Muscle layer of colon (tissue), 2 donors: ENCODE measurements around the gene FXYD5.
"Not testable (repeated sequence)": the region's sequence is repeated elsewhere in the genome, so short reads cannot be mapped to it uniquely, and the experiment has no call there.

Experiments
- H3K27ac ChIP-seq: one replicate; pipeline ENCODE4 v1.7.0; 2013; ENCODE audit warnings: low read depth, mild to moderate bottlenecking, low read length, moderate library complexity
- H3K27me3 ChIP-seq, 2 donors: one replicate each; pipeline ENCODE4 v1.7.0; 2013; ENCODE audit warnings: low read length in 2 of 2, mild to moderate bottlenecking in 2 of 2; ENCODE audit not compliant: insufficient read depth in 2 of 2, control insufficient read depth in 1 of 2
- H3K36me3 ChIP-seq: one replicate; pipeline ENCODE4 v1.7.0; 2013; ENCODE audit warnings: mild to moderate bottlenecking, low read length; ENCODE audit not compliant: insufficient read depth
- H3K4me1 ChIP-seq: one replicate; pipeline ENCODE4 v1.7.0; 2013; ENCODE audit warnings: mild to moderate bottlenecking, low read length; ENCODE audit not compliant: insufficient read depth
- H3K4me3 ChIP-seq, 2 donors: one replicate each; pipeline ENCODE4 v1.7.0; 2013; ENCODE audit warnings: low read length in 2 of 2, low read depth in 1 of 2, mild to moderate bottlenecking in 1 of 2, moderate library complexity in 1 of 2
- H3K9ac ChIP-seq: one replicate; pipeline ENCODE4 v1.7.0; 2013; ENCODE audit warnings: low read length
- H3K9me3 ChIP-seq: one replicate; pipeline ENCODE4 v1.7.0; 2013; ENCODE audit warnings: mild to moderate bottlenecking, low read length
- donor health status: abdominal sarcoma.
- donor health status: Adenocarcinoma of cecum.

FXYD5 gene

DNA sequence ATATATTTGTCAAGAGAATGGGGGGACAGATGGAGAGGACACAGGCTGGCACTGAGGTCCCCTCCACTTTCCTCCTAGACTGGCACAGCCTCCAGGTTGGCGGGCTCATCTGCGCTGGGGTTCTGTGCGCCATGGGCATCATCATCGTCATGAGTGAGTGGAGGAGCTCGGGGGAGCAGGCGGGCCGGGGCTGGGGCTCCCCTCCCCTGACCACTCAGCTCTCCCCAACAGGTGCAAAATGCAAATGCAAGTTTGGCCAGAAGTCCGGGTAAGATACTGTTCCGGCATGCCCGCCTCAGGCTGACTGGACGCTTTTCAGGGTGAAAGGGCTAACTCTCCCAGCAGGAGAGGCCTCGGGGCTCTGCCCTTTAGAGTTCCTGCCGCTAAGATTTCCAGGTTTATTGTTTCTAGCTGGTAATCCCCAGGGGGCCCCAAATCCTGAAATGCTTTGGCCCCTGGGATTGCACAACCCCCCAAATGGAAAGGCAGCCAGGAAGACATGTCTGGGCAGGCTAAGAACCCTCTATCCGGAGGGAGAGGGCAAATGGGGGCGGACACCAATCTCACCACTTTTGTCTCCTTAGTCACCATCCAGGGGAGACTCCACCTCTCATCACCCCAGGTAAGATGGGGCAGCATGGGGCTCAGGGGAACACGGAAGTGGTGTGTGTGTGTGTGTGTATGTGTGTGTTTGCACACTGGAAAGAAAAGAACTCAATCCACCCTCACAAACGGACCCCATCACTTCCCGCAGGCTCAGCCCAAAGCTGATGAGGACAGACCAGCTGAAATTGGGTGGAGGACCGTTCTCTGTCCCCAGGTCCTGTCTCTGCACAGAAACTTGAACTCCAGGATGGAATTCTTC lies 31.6 kb upstream of the FXYD5 start:
- H3K9ac ChIP-seq: no peak overlapping the region
- H3K36me3 ChIP-seq: no peaks in the 10 kb centered on the region
- no peak overlapping the region for H3K4me3 ChIP-seq
- no peak overlapping the region for H3K27ac ChIP-seq
- H3K9me3 ChIP-seq: no peaks in the 10 kb centered on the region
- H3K4me1 ChIP-seq: peaks cover 7% of the 10 kb centered on the region
- no peaks in the 10 kb centered on the region for H3K27me3 ChIP-seq

DNA sequence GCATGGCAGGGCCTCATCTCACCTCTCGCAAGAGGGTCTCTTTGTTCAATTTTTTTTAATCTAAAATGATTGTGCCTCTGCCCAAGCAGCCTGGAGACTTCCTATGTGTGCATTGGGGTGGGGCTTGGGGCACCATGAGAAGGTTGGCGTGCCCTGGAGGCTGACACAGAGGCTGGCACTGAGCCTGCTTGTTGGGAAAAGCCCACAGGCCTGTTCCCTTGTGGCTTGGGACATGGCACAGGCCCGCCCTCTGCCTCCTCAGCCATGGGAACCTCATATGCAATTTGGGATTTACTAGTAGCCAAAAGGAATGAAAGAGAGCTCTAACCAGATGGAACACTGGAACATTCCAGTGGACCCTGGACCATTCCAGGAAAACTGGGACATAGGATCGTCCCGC lies 31.0 kb upstream of the FXYD5 start:
- Histone ChIP-seq H3K9ac (no peak overlapping the region), H3K27ac (peak overlapping the region; percentile 90), H3K4me1 (peaks cover 7% of the 10 kb centered on the region), H3K27me3 (no peaks in the 10 kb centered on the region), H3K9me3 (no peaks in the 10 kb centered on the region), H3K36me3 (no peaks in the 10 kb centered on the region), H3K4me3 (peak overlapping the region in 1 of 2 donors; percentile 92)

DNA sequence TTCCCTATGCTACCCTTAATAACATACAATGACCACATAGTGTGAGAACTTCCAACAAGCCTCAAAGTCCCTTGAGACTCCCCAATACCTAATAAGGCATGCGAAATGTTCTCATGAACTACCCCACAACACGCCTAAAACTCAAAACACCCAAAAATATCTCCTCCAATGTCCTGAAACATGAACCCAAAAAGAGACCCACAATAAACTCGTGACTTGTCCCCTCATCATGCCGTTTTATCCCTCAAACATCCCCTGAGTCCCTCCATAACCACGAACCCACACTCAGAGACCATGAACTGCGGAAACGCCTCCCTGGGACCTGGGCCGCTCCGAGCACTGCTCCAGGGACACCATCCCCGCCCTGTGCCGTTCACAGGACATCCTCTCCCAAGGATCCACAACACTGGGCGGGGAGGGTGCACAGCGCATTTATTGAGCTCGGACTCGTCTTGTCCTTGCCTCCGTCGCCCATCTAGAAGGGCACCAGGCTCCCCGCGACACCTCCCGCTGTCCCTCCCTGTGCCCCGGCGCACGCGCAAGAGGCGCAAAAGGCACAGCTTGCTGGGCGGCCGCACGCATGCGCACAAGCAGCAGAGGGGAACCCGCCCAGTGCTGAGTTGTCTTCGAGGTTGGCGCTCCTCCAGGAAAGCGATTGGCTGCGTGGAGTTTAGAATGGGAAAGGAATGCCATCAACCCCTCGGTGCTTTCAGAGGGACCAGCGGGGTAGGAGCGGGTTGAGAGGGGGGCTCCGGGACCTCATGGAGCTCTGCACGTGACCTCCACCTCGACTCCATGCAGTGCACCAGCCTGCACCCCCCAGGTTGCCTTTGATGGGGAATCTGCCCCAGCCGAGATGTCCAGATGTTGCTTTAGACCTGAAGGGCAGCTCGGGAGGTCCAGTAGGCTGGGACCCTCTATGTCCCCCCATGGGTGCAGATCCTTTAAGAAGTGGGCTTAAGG lies 30.2 kb upstream of the FXYD5 start:
- Histone ChIP-seq H3K36me3 (no peaks in the 10 kb centered on the region), H3K9ac (peak overlapping the region; percentile 71), H3K4me3 (peak overlapping the region; percentile 70 to 92), H3K4me1 (peaks cover 7% of the 10 kb centered on the region), H3K27ac (peak overlapping the region; percentile 90), H3K9me3 (no peaks in the 10 kb centered on the region), H3K27me3 (no peaks in the 10 kb centered on the region)

DNA sequence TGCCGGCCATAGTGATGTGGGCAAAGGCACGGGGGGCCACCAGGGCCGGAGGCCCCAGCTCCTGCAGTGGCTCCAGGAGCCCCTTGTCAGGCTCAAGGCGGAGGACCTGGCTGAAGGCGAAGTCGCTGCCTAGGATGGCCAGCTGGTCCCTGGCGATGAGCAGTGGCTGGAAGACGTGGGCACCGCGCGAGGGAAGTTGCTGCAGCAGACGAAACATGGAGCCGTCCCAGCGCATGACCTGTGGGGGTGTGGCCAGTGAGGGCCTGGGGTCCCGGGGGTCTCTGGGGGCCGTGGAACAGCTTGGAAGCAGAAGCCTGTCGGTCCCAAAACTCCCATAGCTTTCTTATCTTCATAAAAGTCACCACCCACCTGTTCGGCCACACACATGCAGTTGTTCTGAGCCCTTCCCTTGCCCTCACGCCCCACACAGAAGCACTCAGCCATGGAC lies 29.2 kb upstream of the FXYD5 start:
- peak overlapping the region in 1 of 2 donors; percentile 92 for H3K4me3 ChIP-seq
- H3K27ac ChIP-seq: no peak overlapping the region
- no peaks in the 10 kb centered on the region for H3K27me3 ChIP-seq
- H3K4me1 ChIP-seq: peaks cover 7% of the 10 kb centered on the region
- no peak overlapping the region for H3K9ac ChIP-seq
- H3K9me3 ChIP-seq: no peaks in the 10 kb centered on the region
- no peaks in the 10 kb centered on the region for H3K36me3 ChIP-seq

DNA sequence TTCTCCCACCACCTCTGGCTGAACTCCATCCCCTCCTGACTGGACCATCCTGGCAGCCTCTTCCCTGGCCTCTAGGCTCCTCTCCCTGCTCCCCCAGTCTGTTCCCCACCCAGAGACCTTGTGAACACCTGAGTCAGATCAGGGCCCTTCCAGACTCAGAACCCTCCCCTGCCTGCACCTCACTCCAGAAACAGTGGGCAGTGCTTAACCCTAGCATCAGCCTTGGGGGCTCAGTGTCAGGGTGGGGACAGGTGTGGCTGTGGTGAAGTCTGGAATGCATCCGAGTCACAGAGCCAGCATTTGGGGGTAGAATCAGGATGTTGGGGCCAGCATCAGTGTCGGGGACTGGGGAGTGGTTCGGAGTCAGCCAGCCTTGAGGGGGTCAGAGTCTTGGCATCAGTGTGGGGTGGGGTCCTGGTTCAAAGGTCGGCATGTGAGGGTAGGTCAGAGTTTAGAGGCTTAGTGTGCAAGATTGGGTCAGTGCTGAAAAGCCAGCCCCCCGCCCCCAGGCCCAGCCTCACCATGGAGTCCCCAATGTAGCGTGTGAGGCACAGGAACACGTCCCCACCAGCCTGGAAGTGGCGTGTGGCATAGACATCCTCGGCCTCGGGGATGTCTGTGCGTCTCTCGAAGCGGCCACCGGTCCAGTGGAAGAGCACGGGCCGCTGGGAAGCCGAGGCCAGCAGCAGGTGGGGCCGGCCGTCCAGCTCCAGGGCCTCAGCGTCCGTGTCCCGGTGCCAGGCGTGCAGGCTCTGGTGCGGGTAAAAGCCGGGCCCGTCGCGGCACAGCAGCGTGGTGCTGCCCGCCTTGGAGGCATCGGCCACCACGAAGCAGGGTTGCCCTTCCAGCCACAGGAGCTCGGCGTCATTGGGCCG lies 28.5 kb upstream of the FXYD5 start:
- H3K4me1 ChIP-seq: peaks cover 7% of the 10 kb centered on the region
- H3K9me3 ChIP-seq: no peaks in the 10 kb centered on the region
- no peak overlapping the region for H3K27ac ChIP-seq
- H3K27me3 ChIP-seq: no peaks in the 10 kb centered on the region
- H3K36me3 ChIP-seq: no peaks in the 10 kb centered on the region
- no peak overlapping the region for H3K9ac ChIP-seq
- no peak overlapping the region for H3K4me3 ChIP-seq

DNA sequence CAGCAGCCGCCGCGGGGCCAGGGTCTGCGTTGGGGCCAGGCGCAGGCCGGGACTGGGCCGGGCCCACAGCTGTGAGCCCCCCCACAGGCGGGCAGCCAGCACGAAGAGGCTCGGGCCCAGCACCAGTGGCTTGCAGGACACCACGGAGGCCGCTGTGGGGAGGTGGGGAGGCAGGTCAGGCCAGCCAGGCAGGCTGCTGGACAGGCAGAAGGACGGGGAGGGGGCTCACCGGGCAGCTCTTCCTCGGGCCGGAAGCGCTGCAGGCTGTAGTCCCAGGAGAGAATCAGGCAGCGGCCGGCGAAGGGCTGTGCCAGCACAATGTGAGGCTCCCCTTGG lies 27.9 kb upstream of the FXYD5 start:
- no peak overlapping the region for H3K9ac ChIP-seq
- no peaks in the 10 kb centered on the region for H3K9me3 ChIP-seq
- no peaks in the 10 kb centered on the region for H3K36me3 ChIP-seq
- no peak overlapping the region for H3K4me3 ChIP-seq
- H3K27ac ChIP-seq: no peak overlapping the region
- no peaks in the 10 kb centered on the region for H3K27me3 ChIP-seq
- H3K4me1 ChIP-seq: peaks cover 7% of the 10 kb centered on the region

DNA sequence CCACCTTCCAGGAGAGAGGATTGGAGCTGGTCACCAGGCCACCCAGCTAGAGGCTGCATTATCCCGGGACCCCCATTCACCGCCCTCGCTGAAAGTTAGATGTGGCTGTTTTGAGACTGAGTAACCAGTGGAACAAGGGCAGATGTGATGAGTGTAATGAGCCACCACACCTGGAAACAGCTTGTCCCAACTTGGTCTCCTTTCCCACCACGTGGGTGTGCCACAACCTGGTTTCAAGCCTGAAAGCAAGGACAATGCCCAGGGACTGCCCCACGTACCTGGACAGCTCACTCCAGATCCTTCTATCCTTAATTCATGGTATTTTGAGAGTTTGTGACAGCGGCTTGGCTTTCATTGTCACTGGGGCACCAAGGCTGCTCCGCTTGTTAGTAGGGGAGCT lies 26.7 kb upstream of the FXYD5 start:
- Histone ChIP-seq H3K4me3 (no peak overlapping the region), H3K4me1 (peaks cover 7% of the 10 kb centered on the region), H3K27ac (no peak overlapping the region), H3K36me3 (no peaks in the 10 kb centered on the region), H3K27me3 (no peaks in the 10 kb centered on the region), H3K9me3 (no peaks in the 10 kb centered on the region), H3K9ac (no peak overlapping the region)

DNA sequence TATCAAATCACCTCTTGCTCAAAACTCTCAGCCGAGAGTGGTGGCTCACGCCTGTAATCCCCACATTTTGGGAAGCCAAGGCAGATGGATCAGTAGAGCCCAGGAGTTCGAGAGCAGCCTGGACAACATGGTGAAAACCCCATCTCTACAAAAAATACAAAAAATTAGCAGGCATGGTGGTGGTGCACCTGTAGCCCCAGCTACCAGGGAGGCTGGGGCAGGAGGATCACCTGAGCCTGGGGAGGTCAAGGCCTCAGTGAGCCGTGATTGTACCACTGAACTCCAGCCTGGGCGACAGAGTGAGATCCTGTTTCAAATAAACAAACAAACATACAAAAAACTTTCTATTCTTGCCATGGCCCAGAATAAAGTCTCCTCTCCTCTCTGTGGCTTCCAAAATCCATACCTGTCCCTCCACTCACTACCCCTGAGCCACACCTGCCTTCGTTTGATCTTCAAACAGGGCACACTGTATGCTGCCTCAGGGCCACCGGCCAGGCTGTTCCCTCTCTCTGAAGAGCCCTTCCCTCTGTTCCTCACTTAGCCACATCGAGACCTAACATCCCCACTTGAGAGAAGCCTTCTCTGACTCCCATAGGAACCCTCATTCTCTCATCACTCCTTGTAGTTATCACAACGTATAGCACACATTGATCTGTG lies 26.0 kb upstream of the FXYD5 start:
- Histone ChIP-seq H3K9ac (no peak overlapping the region), H3K27ac (no peak overlapping the region), H3K36me3 (no peaks in the 10 kb centered on the region)

DNA sequence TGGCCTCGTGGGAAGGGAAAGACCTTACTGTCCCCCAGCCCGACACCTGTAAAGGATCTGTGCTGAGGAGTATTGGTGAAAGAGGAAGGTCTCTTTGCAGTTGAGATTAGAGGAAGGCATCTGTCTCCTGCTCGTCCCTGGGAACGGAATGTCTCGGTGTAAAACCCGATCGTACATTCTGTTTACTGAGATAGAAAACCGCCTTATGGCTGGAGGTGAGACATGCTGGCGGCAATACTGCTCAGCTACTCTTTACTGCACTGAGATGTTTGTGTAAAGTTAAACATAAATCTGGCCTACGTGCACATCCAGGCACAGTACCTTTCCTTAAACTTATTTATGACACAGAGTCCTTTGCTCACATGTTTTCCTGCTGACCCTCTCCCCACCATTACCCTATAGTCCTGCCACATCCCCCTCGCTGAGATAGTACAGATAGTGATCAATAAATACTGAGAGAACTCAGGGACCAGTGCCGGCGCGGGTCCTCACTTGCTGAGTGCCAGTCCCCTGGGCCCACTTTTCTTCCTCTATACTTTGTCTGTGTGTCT lies 24.7 kb upstream of the FXYD5 start:
- not testable (repeated sequence) for H3K9ac ChIP-seq, H3K36me3 ChIP-seq, H3K27ac ChIP-seq, H3K9me3 ChIP-seq, H3K4me3 ChIP-seq, H3K4me1 ChIP-seq, H3K27me3 ChIP-seq

More for the DNA sequence above, 26.0 kb upstream of the FXYD5 start:
- Histone ChIP-seq H3K27me3 (no peaks in the 10 kb centered on the region), H3K4me3 (no peak overlapping the region), H3K4me1 (peaks cover 7% of the 10 kb centered on the region), H3K9me3 (no peaks in the 10 kb centered on the region)
